ENCODE results near the gene NINJ1.

DNA sequence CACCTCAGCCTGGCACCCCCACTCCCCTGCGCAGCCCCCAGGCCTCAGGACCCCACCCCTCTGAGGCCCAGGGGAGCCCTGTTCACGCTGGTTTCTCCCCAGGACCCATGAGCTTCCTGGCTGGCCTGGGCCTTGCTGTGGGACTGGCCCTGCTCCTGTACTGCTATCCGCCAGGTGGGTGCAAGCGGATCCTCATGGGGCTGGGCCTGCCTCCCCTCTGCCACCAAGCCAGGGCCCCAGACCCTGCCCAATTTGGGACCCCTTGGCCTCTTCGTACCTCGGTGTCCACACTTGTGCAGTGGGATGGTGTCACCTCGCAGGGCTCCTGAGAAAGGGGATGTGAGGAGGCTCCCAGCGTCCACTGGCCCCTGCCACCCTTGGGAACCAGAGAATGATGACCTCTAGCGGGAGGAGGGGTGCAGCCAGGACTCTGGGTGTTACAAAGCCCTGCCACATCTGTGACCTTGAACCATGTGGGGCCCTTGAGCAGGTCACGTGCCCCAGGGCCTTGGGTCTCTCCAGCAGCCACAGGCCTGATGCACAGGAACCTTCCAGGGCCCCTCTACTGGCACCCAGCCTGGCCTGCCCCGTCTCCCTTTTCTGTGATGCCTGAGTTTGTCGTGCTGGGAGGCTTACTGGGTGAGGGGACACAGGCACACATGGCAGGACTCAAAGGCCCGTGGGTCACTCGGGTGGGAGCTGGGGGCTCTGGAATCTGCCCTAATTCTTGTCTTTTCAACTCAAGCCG is 21.8 kb downstream of the NINJ1 start:
- TF ChIP-seq SUZ12 (IDR thresholded peaks at IDR 0.05; ENCODE audit: extremely low read depth, insufficient read depth, insufficient read length) (no peak), ZNF274 (IDR thresholded peaks at IDR 0.05; ENCODE audit: low read depth, low read length) (no peak)
